H1 (cell line): Measurements from ENCODE around the gene TIGD1.

Experiments
- CHD1 ChIP-seq: IDR thresholded peaks from 2 replicates; pipeline ENCODE4 v1.6.1; 2012; ENCODE audit warnings: low read depth, low read length, improper control_type of control experiment
- EGR1 ChIP-seq: IDR thresholded peaks from 2 replicates; pipeline ENCODE4 v1.6.1; 2011; ENCODE audit warnings: low read depth, low read length, borderline replicate concordance
- EZH2 ChIP-seq: fragments of 200-600 bp; sonication (generic); IDR thresholded peaks from 2 replicates; pipeline ENCODE4 v1.7.1; 2012; ENCODE audit warnings: low read depth, mild to moderate bottlenecking, moderate library complexity, low read length, inconsistent platforms; ENCODE audit not compliant: severe bottlenecking
- GABPA ChIP-seq: IDR thresholded peaks from 2 replicates; pipeline ENCODE4 v1.6.1; 2011; ENCODE audit warnings: mild to moderate bottlenecking, low read length, moderate library complexity, borderline replicate concordance; ENCODE audit not compliant: insufficient read depth
- POLR2A ChIP-seq, 2 experiments: IDR thresholded peaks; 1 replicate in 1 of 2; 2 replicates in 1 of 2; pipeline ENCODE4 v1.6.1; 2011; ENCODE audit warnings: low read depth in 2 of 2, low read length in 2 of 2, mild to moderate bottlenecking in 2 of 2; ENCODE audit errors: control extremely low read depth in 1 of 2
- POLR2AphosphoS5 ChIP-seq: IDR thresholded peaks from 2 replicates; pipeline ENCODE4 v1.6.1; 2011; ENCODE audit warnings: low read depth, low read length
- RNF2 ChIP-seq: fragments of 200-900, 300-1000 bp; sonication (generic); IDR thresholded peaks from 2 replicates; pipeline ENCODE4 v1.7.1; 2016; ENCODE audit warnings: borderline replicate concordance, low read depth, mild to moderate bottlenecking, antibody characterized with exemption, low read length; ENCODE audit not compliant: poor library complexity, severe bottlenecking; ENCODE audit errors: missing control alignments
- RXRA ChIP-seq: IDR thresholded peaks from 2 replicates; pipeline ENCODE4 v1.6.1; 2011; ENCODE audit warnings: low read depth, mild to moderate bottlenecking, low read length, moderate library complexity; ENCODE audit not compliant: insufficient read depth
- USF2 ChIP-seq: IDR thresholded peaks from 2 replicates; pipeline ENCODE4 v1.6.1; 2011; ENCODE audit warnings: low read length, improper control_type of control experiment
- TF ChIP-seq, protein P1 (sequence below), 3 experiments: IDR thresholded peaks; 1 replicate in 2 of 3; 2 replicates in 1 of 3; pipeline versions ENCODE4 v1.5.1 to v1.6.1; 2011; ENCODE audit warnings: low read length in 3 of 3, mild to moderate bottlenecking in 3 of 3, inconsistent platforms in 2 of 3, low read depth in 1 of 3, moderate library complexity in 1 of 3; ENCODE audit not compliant: insufficient read depth in 1 of 3; ENCODE audit errors: control extremely low read depth in 1 of 3
- TF ChIP-seq, protein P2 (sequence below): IDR thresholded peaks from 2 replicates; pipeline ENCODE4 v1.6.1; 2012; ENCODE audit warnings: inconsistent platforms

DNA sequence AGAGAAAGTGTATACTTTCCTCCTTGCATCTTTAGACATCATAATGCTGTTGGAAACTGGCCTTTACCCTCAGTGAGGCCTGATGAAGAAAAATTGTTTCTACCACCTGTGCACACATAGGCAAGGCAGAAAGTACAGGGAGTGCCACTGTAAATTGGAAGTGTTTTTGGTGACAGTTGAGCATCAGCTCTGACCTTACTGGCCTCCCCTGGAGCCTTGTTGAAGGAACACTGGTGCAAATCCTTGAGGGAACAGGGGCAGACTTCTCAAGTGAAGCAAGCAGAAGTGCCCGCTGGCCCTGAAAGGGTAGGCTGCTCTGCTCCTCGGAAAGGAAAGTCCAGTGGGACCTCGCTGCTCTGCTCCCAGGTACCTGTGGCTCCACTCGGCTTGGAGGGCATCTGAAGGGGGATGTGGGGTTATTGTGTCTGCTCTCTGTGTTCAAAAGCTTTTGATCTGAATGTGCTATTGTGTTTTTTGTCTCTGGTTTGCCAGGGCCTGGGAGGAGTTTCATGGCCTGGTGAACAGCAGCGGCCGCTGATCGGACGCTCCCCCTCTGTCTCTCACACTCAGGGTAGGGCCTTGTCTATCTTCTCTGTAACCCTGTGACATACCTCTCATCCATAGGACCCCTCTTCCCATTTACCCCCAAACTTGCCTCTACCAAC is 23.5 kb upstream of the TIGD1 start:
- TF ChIP-seq, protein P1, sequence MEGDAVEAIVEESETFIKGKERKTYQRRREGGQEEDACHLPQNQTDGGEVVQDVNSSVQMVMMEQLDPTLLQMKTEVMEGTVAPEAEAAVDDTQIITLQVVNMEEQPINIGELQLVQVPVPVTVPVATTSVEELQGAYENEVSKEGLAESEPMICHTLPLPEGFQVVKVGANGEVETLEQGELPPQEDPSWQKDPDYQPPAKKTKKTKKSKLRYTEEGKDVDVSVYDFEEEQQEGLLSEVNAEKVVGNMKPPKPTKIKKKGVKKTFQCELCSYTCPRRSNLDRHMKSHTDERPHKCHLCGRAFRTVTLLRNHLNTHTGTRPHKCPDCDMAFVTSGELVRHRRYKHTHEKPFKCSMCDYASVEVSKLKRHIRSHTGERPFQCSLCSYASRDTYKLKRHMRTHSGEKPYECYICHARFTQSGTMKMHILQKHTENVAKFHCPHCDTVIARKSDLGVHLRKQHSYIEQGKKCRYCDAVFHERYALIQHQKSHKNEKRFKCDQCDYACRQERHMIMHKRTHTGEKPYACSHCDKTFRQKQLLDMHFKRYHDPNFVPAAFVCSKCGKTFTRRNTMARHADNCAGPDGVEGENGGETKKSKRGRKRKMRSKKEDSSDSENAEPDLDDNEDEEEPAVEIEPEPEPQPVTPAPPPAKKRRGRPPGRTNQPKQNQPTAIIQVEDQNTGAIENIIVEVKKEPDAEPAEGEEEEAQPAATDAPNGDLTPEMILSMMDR (IDR thresholded peaks at IDR 0.05; ENCODE audit: control extremely low read depth in 1 of 3, insufficient read depth in 1 of 3, low read depth in 1 of 3, low read length in 3 of 3): no peak
- no peak for TF ChIP-seq GABPA
- TF ChIP-seq POLR2A (IDR thresholded peaks at IDR 0.05; ENCODE audit: control extremely low read depth in 1 of 2, low read depth in 2 of 2, low read length in 2 of 2): no peak
- no peak for TF ChIP-seq POLR2AphosphoS5
- TF ChIP-seq USF2: no peak
- no peak for TF ChIP-seq EZH2
- TF ChIP-seq RNF2: no peak
- no peak for TF ChIP-seq RXRA
- no peak for TF ChIP-seq EGR1
- no peak for TF ChIP-seq CHD1
- TF ChIP-seq, protein P2, sequence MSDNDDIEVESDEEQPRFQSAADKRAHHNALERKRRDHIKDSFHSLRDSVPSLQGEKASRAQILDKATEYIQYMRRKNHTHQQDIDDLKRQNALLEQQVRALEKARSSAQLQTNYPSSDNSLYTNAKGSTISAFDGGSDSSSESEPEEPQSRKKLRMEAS: no peak
